ENCODE results near the gene ZNFX1.
A peak's percentile ranks its signal among the peaks of the same experiment; 100 is the strongest.

Gene ZNFX1

GRCh38 chr20:49276161-49276960 lies 1.5 kb downstream of the ZNFX1 start (continued):
- no peak for TF ChIP-seq ZNF707 (tag by site-specific recombination; IDR thresholded peaks at IDR 0.05)
- TF ChIP-seq, protein P1, sequence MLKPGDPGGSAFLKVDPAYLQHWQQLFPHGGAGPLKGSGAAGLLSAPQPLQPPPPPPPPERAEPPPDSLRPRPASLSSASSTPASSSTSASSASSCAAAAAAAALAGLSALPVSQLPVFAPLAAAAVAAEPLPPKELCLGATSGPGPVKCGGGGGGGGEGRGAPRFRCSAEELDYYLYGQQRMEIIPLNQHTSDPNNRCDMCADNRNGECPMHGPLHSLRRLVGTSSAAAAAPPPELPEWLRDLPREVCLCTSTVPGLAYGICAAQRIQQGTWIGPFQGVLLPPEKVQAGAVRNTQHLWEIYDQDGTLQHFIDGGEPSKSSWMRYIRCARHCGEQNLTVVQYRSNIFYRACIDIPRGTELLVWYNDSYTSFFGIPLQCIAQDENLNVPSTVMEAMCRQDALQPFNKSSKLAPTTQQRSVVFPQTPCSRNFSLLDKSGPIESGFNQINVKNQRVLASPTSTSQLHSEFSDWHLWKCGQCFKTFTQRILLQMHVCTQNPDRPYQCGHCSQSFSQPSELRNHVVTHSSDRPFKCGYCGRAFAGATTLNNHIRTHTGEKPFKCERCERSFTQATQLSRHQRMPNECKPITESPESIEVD (tag by site-specific recombination; IDR thresholded peaks at IDR 0.05): no peak; the same call in 1 of the 2 replicates
- TF ChIP-seq ZNF776 (tag by site-specific recombination; IDR thresholded peaks at IDR 0.05; ENCODE audit: borderline replicate concordance): no peak
- TF ChIP-seq GFI1B (tag by site-specific recombination; IDR thresholded peaks at IDR 0.05): no peak
- no peak for TF ChIP-seq ZNF501 (tag by site-specific recombination; IDR thresholded peaks at IDR 0.05)
- no peak for TF ChIP-seq ZNF24 (tag by site-specific recombination; IDR thresholded peaks at IDR 0.05)
- TF ChIP-seq ZNF558 (tag by site-specific recombination; IDR thresholded peaks at IDR 0.05): peak; percentile 27; the same call in 1 of the 2 replicates
- TF ChIP-seq ZNF341 (tag by site-specific recombination; IDR thresholded peaks at IDR 0.05; ENCODE audit: low read depth): no peak
- no peak for TF ChIP-seq ZBTB1 (tag by site-specific recombination; IDR thresholded peaks at IDR 0.05)
- peak; percentile 71; the same call in 1 of the 2 replicates for TF ChIP-seq ZNF692 (tag by site-specific recombination; IDR thresholded peaks at IDR 0.05)
- no peak for TF ChIP-seq ZNF549 (tag by site-specific recombination; IDR thresholded peaks at IDR 0.05)
- TF ChIP-seq ZSCAN18 (tag by site-specific recombination; IDR thresholded peaks at IDR 0.05): no peak
- TF ChIP-seq ZNF292 (tag by site-specific recombination; IDR thresholded peaks at IDR 0.05; ENCODE audit: borderline replicate concordance, low read depth): no peak
- peak; percentile 52 for TF ChIP-seq ZFHX2 (tag by site-specific recombination; conservative IDR thresholded peaks at IDR 0.05)

GRCh38 chr20:49275636-49276035 lies 2.2 kb downstream of the ZNFX1 start:
- H3K36me3 ChIP-seq (ENCODE audit: control insufficient read depth in 2 of 2, insufficient read depth in 1 of 2, low read length in 2 of 2): peaks cover 20 to 66% of the 10 kb centered on the region in 2 experiments
- ChIA-PET CTCF (interaction anchor here (0.7 to 1.2 kb wide), 5 partner anchors 28 to 180 kb away, joined by 3 to 4 read pairs (median 3); no protein-coding TSS in a partner anchor), POLR2A (interaction anchor here (1.0 to 1.1 kb wide), 2 partner anchors 19 to 30 kb away, joined by 3 read pairs; no protein-coding TSS in a partner anchor)
- H3K4me1 ChIP-seq (ENCODE audit: control insufficient read depth, insufficient read depth, low read length): no peaks in the 10 kb centered on the region
- H3K4me3 ChIP-seq (ENCODE audit: low read depth, low read length): no peak overlapping the region
- no peak overlapping the region for H3K27ac ChIP-seq (ENCODE audit: extremely low read depth, low read depth, low read length)
- H3K9me3 ChIP-seq (ENCODE audit: control insufficient read depth, insufficient read depth, low read depth, low read length): no peaks in the 10 kb centered on the region
- TF ChIP-seq ZNF138 (tag by site-specific recombination; IDR thresholded peaks at IDR 0.05; ENCODE audit: borderline replicate concordance): no peak
- no peak for TF ChIP-seq ZNF148 (tag by site-specific recombination; IDR thresholded peaks at IDR 0.05; ENCODE audit: borderline replicate concordance)
- no peak for TF ChIP-seq ZNF549 (tag by site-specific recombination; IDR thresholded peaks at IDR 0.05)
- no peak for TF ChIP-seq ZNF571 (tag by site-specific recombination; IDR thresholded peaks at IDR 0.05)
- TF ChIP-seq YY2 (tag by site-specific recombination; IDR thresholded peaks at IDR 0.05): no peak
- TF ChIP-seq ZNF221 (tag by site-specific recombination; IDR thresholded peaks at IDR 0.05; ENCODE audit: borderline replicate concordance): no peak
- TF ChIP-seq, protein P2, sequence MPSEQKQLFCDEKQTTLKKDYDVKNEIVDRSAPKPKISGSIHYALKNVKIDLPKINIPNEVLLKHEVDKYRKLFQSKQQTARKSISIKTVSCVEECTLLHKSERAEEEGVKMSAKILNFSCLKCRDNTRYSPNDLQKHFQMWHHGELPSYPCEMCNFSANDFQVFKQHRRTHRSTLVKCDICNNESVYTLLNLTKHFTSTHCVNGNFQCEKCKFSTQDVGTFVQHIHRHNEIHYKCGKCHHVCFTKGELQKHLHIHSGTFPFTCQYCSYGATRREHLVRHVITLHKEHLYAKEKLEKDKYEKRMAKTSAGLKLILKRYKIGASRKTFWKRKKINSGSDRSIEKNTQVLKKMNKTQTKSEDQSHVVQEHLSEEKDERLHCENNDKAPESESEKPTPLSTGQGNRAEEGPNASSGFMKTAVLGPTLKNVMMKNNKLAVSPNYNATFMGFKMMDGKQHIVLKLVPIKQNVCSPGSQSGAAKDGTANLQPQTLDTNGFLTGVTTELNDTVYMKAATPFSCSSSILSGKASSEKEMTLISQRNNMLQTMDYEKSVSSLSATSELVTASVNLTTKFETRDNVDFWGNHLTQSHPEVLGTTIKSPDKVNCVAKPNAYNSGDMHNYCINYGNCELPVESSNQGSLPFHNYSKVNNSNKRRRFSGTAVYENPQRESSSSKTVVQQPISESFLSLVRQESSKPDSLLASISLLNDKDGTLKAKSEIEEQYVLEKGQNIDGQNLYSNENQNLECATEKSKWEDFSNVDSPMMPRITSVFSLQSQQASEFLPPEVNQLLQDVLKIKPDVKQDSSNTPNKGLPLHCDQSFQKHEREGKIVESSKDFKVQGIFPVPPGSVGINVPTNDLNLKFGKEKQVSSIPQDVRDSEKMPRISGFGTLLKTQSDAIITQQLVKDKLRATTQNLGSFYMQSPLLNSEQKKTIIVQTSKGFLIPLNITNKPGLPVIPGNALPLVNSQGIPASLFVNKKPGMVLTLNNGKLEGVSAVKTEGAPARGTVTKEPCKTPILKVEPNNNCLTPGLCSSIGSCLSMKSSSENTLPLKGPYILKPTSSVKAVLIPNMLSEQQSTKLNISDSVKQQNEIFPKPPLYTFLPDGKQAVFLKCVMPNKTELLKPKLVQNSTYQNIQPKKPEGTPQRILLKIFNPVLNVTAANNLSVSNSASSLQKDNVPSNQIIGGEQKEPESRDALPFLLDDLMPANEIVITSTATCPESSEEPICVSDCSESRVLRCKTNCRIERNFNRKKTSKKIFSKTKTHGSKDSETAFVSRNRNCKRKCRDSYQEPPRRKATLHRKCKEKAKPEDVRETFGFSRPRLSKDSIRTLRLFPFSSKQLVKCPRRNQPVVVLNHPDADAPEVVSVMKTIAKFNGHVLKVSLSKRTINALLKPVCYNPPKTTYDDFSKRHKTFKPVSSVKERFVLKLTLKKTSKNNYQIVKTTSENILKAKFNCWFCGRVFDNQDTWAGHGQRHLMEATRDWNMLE (tag by site-specific recombination; conservative IDR thresholded peaks at IDR 0.05; ENCODE audit: low read depth): no peak
- TF ChIP-seq, protein P3, sequence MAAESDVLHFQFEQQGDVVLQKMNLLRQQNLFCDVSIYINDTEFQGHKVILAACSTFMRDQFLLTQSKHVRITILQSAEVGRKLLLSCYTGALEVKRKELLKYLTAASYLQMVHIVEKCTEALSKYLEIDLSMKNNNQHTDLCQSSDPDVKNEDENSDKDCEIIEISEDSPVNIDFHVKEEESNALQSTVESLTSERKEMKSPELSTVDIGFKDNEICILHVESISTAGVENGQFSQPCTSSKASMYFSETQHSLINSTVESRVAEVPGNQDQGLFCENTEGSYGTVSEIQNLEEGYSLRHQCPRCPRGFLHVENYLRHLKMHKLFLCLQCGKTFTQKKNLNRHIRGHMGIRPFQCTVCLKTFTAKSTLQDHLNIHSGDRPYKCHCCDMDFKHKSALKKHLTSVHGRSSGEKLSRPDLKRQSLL (tag by site-specific recombination; IDR thresholded peaks at IDR 0.05): no peak
- no peak for TF ChIP-seq HOXC10 (CRISPR knock-in tag; IDR thresholded peaks at IDR 0.05)

All from HEK293 (cell line).